HEK293 (cell line): Measurements from ENCODE around the gene LYRM1.

ENCODE experiments used
- CTCF ChIP-seq: fragments of 450-650 bp; formaldehyde crosslinking; IDR thresholded peaks from 2 replicates; pipeline ENCODE4 v1.5.1; 2016; ENCODE audit warnings: missing biosample characterization, missing genetic modification characterization
- PRDM1 ChIP-seq: fragments of 450-650 bp; formaldehyde crosslinking; IDR thresholded peaks from 2 replicates; pipeline ENCODE4; 2016; ENCODE audit warnings: missing biosample characterization, missing genetic modification characterization
- YY2 ChIP-seq: fragments of 450-650 bp; formaldehyde crosslinking; IDR thresholded peaks from 2 replicates; pipeline ENCODE4 v1.5.1; 2016; ENCODE audit warnings: missing biosample characterization, missing genetic modification characterization
- ZNF624 ChIP-seq: fragments of 450-650 bp; formaldehyde crosslinking; IDR thresholded peaks from 2 replicates; pipeline ENCODE4 v1.5.1; 2017; ENCODE audit warnings: missing biosample characterization, missing genetic modification characterization
- TF ChIP-seq, protein P1 (sequence below): fragments of 450-650 bp; formaldehyde crosslinking; IDR thresholded peaks from 2 replicates; pipeline ENCODE4 v1.5.1; 2017; ENCODE audit warnings: missing biosample characterization, missing genetic modification characterization
- TF ChIP-seq, protein P2 (sequence below): fragments of 450-650 bp; formaldehyde crosslinking; IDR thresholded peaks from 2 replicates; pipeline ENCODE4 v1.5.1; 2016; ENCODE audit warnings: missing biosample characterization, missing genetic modification characterization

GRCh38 chr16:20860361-20860760 is 40.2 kb upstream of the LYRM1 start:
- no peak for TF ChIP-seq CTCF
- TF ChIP-seq PRDM1: no peak
- TF ChIP-seq YY2 (tag by site-specific recombination): no peak
- TF ChIP-seq, protein P1, sequence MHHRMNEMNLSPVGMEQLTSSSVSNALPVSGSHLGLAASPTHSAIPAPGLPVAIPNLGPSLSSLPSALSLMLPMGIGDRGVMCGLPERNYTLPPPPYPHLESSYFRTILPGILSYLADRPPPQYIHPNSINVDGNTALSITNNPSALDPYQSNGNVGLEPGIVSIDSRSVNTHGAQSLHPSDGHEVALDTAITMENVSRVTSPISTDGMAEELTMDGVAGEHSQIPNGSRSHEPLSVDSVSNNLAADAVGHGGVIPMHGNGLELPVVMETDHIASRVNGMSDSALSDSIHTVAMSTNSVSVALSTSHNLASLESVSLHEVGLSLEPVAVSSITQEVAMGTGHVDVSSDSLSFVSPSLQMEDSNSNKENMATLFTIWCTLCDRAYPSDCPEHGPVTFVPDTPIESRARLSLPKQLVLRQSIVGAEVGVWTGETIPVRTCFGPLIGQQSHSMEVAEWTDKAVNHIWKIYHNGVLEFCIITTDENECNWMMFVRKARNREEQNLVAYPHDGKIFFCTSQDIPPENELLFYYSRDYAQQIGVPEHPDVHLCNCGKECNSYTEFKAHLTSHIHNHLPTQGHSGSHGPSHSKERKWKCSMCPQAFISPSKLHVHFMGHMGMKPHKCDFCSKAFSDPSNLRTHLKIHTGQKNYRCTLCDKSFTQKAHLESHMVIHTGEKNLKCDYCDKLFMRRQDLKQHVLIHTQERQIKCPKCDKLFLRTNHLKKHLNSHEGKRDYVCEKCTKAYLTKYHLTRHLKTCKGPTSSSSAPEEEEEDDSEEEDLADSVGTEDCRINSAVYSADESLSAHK (tag by site-specific recombination): no peak
- TF ChIP-seq, protein P2, sequence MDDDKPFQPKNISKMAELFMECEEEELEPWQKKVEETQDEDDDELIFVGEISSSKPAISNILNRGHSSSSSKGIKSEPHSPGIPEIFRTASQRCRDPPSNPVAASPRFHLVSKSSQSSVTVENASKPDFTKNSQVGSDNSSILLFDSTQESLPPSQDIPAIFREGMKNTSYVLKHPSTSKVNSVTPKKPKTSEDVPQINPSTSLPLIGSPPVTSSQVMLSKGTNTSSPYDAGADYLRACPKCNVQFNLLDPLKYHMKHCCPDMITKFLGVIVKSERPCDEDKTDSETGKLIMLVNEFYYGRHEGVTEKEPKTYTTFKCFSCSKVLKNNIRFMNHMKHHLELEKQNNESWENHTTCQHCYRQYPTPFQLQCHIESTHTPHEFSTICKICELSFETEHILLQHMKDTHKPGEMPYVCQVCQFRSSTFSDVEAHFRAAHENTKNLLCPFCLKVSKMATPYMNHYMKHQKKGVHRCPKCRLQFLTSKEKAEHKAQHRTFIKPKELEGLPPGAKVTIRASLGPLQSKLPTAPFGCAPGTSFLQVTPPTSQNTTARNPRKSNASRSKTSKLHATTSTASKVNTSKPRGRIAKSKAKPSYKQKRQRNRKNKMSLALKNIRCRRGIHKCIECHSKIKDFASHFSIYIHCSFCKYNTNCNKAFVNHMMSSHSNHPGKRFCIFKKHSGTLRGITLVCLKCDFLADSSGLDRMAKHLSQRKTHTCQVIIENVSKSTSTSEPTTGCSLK (tag by site-specific recombination): no peak
- no peak for TF ChIP-seq ZNF624 (tag by site-specific recombination)
